HG02884 (cell line): ENCODE data around the gene SSTR5.

Experiments
- ATAC-seq: cut with Tn5 transposase; IDR thresholded peaks from one replicate; pipeline ENCODE4 v1.9.1; 2021; ENCODE audit warnings: mild to moderate bottlenecking, moderate library complexity; ENCODE audit not compliant: unreplicated experiment

SSTR5 gene

GRCh38 chr16:1038932-1039331 lies 33.6 kb upstream of the SSTR5 start:
- ATAC-seq = no peak

DNA sequence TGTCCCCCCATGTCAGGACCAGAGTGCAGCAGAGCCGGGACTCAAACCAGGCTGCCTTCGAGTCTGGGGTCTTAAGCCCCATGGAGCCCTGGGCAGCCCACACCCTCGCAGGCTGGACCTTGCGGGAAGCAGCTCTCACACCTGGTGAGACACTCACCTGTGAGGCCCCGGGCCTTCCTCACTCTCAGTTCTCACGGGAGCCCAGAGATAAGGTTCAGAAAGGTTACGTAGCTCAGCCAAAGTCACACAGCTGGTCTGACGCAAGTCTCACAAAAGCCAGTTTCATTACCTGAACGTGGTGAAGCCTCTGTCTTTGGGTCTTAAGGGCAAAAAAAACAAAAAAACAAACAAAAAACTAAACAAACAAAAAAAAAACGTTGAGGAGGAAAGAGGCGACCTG lies 32.8 kb upstream of the SSTR5 start:
- no peak for ATAC-seq

GRCh38 chr16:1040346-1040745 lies 32.2 kb upstream of the SSTR5 start:
- ATAC-seq = no peak

DNA sequence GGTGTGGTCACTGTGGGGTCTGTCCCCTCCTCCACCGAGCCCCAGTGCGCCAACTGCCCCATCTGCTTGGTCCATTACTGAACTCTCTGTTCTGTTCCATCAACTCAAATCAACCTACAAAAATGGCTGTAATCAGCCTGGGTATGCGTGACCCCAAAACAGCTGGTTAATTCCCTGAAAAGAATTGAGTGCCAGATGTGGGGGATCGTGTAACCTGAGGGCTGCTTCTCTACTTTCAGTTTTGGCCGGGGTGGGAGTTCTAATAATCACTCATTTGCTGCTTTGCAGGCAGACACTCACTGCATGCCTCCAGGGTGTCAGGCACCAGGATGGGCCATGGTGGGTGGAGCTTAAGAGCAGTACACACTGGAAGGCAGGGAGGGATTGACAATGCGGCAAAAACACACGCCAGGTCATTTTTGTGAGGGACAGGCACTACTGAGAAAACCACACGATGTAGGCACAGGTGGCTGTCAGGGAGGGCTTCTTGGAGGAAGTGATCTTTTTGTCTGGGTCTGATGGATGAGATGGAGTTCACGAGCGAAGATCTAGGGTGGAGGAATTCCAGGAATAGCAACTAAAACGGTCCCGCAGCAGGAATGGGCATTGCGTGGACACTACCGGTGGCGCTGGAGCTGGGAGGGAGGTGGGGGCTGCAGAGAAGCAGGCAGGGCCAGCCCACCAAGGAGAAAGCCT lies 30.4 kb upstream of the SSTR5 start:
- no peak for ATAC-seq

GRCh38 chr16:1042866-1043265 lies 29.7 kb upstream of the SSTR5 start:
- ATAC-seq = no peak

- ATAC-seq = no peak
Measured at GRCh38 chr16:1043881-1044451, 28.6 kb upstream of the SSTR5 start.

DNA sequence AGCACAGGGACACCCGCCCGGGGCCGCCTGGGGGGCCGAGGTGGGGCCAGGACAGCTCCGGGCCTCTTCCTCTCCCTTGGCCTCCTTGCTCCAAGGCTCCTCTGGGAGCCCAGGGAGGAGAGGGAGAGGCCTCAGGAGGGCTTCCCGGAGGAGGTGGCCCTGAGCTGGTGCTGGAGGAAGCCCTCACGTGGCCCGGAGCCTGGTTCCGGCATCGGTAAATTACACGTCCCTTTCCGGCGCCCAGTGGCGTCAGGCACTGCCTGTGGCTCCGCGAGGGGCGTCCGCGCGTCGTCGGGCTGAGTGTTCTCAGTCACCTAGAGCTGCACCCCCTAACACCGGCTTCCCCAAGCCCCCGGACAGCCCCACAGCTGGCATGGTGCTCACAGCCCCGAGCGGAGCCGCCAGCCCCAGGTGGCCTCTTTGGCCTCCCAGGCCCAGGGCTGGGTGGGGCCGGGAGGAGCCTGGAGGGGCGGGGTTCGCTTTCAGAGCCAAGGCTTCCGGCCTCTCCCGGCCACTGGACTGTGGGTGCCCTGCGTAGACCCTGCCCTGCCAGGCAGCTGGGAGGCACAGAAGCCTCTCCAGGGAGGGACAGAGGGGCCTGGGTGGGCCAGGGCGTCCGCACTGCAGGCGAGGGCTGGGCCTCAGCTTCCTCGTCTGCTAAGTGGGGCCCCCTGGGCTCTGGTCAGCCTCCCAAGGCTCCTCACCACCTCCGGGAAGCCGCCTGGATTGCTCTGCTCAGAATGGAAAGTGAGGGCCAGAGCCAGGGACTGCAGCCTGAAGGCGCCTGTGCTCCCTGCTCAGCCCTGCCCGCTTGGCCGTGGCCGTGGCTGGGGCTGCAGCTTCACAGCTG lies 27.9 kb upstream of the SSTR5 start:
- ATAC-seq = no peak

DNA sequence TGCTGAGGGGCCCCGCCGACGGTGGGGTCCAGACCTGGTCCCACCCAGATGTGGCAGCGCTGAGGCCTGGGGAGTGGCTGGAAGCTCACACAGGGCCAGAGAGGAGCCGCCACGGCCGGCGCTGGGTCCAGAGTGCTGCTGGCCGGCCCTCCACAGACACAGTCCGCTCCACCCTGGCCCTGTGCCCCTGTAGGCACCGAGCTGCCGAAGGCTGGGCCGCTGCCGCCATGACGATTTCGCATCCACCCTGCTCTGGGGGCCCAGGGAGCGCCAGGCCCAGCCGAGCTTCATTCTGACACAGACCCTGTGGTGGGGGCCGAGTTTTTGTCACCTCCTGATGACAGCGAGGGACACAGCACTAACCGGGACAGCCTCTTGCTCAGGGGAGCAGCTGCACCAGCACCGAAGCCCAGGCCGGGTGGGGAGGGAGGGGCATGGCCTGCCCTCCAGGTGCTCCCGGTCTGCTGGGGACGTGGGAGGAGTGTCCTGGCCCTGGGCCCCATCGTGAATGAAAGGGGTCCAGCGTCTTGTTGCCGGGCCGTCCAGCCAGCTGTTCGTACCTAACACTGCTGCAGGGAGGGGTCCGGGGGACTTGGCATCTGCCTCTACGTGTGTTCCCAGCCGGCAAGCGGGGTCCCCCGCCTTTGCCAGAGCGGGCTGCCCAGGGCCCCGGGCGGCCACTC lies 27.1 kb upstream of the SSTR5 start:
- ATAC-seq = no peak

GRCh38 chr16:1045993-1046911 lies 26.3 kb upstream of the SSTR5 start:
- no peak for ATAC-seq

DNA sequence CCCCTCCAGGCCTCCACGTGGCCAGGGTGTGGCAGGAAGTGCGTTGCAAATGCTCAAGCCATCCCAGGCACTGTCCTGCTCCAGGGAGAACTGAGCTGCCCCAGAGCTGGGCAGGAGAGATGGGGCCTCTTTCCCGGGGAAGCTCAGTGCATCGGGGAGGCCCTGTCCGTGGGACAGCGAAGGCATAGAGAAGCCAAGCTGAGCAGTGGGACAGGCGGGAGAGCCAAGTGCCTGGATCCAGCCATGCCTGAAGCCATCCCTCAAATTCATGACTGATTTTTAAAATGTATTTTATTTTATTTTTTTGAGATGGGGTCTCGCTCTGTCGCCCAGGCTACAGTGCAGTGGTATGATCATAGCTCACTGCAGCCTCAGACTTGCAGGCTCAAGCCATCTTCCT lies 25.4 kb upstream of the SSTR5 start:
- ATAC-seq = no peak

DNA sequence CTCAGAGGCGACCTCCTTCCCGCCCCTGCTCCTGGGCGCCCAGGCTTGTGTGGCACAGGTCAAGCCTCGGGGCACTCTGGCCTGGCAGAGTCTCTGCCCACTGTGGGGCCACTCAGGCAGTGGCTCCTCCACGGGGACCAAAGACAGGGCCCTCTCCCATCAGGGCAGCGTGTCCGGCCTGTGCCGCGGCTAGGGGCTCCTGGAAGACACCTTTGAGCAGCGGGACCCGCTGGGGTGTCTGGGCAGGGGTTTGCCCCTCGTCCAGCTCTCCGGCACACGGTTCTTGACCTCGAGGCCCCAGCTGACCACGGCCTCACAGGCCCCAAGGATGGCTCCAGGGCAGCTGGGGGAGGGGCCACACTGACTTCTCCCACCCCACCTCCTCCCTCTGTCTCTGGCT lies 24.7 kb upstream of the SSTR5 start:
- ATAC-seq = no peak

DNA sequence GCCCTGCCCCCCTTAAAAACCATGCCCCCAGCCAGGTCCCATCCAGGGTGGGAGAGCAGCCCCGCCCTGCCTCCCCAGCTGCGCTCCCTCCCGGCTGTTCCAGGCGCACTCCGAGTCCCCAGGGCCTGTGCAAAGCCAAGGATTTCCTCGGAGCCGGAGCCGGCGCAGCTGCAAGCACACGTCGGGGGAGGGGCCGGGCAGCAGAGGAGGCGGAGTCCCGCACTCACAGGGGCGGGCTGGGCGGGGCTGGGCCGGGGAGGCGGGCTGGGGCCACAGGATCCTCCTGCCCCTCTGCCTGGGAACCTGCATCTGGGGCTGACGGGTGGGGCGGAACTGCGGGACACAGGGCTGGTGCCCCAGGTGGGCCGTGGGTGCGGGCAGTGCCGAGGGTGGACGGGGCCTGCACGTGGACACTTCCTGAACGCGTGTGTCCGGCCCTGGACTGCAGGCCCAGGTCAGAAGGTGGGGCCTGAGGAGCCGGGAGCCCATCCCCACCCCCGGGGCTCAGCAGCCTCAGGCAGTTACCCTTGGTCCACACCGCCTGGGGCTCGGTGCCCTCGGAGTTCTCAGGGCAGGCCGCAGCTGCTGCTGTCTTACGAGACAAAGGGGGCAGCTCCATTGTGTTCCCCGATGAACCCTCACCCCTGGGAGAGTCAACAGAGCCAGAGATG lies 24.0 kb upstream of the SSTR5 start:
- ATAC-seq = no peak

- ATAC-seq = no peak
Measured at GRCh38 chr16:1049113-1049975, 23.2 kb upstream of the SSTR5 start.

- no peak for ATAC-seq
Measured at GRCh38 chr16:1049976-1050247, 22.6 kb upstream of the SSTR5 start.

- ATAC-seq = no peak
Measured at GRCh38 chr16:1050516-1050915, 22.0 kb upstream of the SSTR5 start.

DNA sequence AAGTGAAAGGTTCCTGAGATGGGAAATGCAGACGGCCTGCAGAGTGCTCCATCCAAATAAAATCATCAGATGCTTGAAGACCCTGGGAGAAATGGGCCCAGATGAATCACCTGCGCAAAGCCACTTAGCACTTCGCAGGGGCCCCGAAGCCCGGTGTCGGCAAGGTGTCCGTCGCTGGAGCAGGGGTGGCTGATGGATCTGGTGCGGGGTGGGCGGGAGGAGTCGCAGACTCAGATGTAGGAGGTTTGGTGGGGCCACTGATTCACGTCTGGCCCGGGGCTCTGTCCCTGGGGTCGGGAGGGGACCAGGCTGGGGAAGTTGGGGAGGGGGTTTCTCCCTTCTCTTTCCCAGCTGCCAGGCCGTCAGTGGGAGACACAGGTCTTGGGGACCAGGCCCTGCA lies 21.6 kb upstream of the SSTR5 start:
- ATAC-seq = no peak

GRCh38 chr16:1051446-1051845 lies 21.1 kb upstream of the SSTR5 start:
- no peak for ATAC-seq

DNA sequence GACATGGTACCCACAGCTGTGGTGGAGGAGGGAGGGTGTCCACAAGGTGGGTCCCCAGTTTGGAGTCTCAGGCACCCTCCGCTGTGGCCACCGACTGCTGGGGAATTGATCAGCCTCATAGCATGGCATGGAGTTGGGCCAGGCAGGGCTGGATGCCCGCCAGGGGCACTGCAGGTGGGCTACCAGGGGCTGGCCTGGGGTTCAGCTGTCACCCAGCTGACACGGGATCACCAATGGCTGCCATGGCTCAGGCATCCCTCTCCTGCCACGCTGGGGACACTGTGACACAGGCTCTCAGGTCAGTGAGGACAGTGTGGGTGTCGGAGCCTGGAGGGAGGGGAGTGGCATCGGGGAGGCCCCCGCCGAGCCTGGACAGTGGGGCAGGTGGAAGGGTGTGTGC lies 19.8 kb upstream of the SSTR5 start:
- ATAC-seq = no peak

GRCh38 chr16:1053121-1053521 lies 19.4 kb upstream of the SSTR5 start:
- no peak for ATAC-seq
